T1000 (cell line): ENCODE results near the gene DNAH7.

Experiments used
- DNase-seq: peaks from one replicate; lab custom pipeline; 2025; ENCODE audit warnings: mixed read lengths; lab: John Stamatoyannopoulos, UW

DNAH7 gene

DNA sequence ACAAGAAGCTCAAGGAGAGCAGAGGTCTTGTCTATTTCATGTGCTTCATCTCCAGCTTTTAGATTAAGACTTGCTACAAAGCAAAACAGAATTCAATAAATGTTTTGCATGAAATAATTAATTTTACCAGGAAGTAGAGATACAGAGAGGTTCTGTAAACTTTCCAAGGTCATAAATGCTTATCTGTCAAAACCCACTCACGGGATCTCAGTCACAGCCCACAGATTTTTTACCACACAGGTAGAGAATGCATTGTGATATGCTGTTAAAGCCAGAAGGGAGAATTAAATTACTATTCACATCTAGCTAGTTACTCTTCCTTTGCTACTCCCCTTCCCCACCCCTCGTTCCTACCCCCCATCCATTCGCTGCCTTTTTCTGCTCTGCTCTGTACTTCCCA lies 205.5 kb downstream of the DNAH7 start:
- no peak for DNase-seq

- no peak for DNase-seq
Measured at GRCh38 chr2:195861821-195862220, 206.8 kb downstream of the DNAH7 start.

DNA sequence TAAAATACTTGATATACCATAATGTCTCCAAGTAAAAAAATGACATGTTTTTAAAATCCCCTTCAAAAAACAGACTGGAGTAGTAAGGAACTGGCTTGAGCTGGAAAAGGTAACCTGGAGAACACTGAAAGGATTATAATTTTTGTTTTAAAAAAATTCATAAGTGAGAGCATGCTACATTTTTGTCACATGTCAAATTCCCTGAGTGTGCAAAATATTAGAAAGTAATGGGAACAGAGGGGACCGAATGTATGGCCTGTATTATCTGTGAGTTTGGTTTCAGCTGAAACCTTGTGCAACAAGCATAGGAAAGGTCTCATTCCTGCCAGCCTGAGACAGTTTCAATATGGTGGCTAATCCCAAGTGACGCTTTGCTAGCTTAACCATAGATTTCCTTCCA lies 209.1 kb downstream of the DNAH7 start:
- DNase-seq: no peak

- DNase-seq: no peak
Measured at GRCh38 chr2:195857132-195857531, 211.5 kb downstream of the DNAH7 start.

- DNase-seq: no peak
Measured at GRCh38 chr2:195850764-195851163, 217.9 kb downstream of the DNAH7 start.

GRCh38 chr2:195848119-195848899 lies 220.3 kb downstream of the DNAH7 start:
- no peak for DNase-seq

GRCh38 chr2:195842932-195843331 lies 225.7 kb downstream of the DNAH7 start:
- no peak for DNase-seq

- no peak for DNase-seq
Measured at GRCh38 chr2:195838002-195838401, 230.6 kb downstream of the DNAH7 start.

- DNase-seq: no peak
Measured at GRCh38 chr2:195836002-195836401, 232.6 kb downstream of the DNAH7 start.

DNA sequence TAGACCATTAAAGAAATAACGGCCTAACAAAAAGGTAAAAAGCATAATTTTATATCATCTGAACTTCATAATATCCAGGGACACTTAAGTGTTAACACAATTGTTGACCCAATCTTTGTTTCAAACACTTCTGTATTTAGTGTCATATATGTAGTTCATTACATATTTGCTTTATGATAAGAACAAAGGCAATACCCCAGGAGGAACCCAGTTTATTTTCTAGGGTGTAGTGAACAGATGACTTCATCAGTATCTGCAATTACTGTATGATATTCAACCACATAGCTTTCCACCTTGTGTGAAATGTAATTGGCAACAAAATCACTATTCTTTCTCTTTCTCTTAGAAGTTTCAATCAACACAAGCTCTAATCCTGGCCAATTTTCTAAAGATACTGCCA lies 233.8 kb downstream of the DNAH7 start:
- no peak for DNase-seq

DNA sequence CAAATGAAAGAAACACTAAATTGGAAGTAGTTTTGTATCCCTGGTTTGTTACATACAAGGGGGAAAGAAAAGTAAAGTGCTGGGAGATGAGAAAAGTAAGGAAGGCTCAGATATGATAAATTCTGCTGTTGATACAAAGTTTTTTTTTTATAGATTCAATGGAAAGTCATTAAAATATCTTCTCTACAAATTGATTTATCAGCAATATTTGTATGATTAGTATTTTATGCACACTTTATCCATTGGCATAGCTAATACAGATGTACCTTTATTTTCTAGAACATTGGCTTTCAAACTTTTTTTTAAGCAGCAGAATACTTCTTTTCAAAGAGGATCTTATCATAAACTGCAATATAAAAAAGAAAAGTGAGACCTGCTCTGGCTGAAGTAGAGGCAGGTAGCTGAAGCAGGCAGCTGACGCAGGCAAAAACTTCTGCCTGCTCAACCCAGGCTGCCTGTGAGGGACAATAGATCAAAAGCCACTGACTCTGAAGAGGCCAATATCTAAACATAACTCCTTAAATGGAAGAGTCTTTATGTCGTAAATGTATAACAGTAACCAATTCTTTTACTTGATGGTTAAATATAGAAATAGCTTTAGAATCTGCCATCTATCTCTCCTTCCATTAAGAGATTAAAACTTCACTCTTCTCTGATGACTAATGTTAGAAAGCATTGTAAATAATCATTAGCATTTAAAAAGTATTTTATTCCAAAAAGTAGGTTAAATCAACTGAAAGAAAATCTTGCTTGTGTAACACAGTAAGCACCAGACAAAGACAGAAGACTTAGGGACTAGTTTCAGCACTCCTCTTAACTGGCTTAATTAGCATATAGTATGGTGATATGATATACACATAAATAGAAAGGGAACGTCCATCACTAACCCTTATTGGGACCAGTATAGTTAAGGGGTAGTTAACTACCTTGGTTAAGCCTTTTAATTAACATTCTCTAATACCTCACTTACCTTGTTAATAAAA lies 237.4 kb downstream of the DNAH7 start:
- DNase-seq: no peak

- no peak for DNase-seq
Measured at GRCh38 chr2:195824478-195824877, 244.2 kb downstream of the DNAH7 start.

- DNase-seq: no peak
Measured at GRCh38 chr2:195823206-195823605, 245.4 kb downstream of the DNAH7 start.

DNA sequence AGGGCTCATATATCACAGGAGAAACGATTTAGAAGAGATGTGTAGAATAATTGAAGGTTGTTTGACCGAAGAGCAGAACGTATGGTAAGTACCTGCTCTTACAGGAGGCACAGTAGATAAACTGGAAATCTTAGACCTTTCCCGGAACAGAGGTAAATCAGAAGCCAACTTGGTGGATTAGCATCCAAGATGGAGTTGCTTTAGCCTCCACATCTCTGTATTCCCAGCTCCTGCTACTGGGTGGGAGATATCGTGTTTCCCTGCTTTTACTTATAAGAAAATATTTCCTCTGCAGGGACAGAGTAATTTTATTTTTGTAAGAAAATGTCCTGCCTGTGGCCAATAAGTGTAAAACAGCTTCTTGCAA lies 247.1 kb downstream of the DNAH7 start:
- no peak for DNase-seq

- no peak for DNase-seq
Measured at GRCh38 chr2:195820867-195821565, 247.6 kb downstream of the DNAH7 start.

DNA sequence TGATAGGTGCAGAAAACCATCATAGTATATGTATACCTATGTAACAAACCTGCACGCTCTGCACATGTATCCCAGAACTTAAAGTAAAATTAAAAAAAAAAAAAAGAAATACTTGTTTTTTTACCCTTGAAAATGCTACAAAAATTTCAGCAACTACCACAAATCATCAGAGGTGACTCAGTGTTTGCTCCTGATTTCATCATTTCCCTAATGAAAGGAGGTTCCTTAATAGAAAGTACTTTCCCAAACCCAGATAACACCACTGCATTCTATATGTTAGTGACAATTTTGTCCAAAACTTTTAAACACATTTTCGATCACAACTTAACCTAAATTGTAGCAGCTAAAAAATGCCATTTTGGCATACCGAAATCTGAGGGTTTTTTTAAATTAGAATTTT lies 248.3 kb downstream of the DNAH7 start:
- DNase-seq: no peak

GRCh38 chr2:195819276-195819675 lies 249.4 kb downstream of the DNAH7 start:
- DNase-seq: no peak

DNA sequence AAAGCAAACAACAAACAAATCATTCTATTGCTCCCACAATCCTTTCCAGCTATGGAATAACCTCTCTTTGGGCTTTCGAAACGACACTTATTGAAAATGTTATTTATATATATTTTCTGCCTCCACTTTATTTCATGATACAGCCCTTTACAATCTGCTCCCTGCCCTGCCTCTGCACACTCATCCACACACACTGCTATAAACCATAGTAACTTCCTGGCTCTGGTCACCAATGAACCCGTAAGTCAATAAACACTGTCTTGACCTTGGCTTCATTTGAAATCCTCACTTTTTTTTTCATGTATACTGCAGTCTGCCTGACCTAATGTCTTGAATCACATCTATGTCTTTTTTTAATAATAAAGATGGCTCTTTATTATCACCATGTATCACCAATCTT lies 250.1 kb downstream of the DNAH7 start:
- no peak for DNase-seq

- no peak for DNase-seq
Measured at GRCh38 chr2:195818106-195818505, 250.5 kb downstream of the DNAH7 start.

DNA sequence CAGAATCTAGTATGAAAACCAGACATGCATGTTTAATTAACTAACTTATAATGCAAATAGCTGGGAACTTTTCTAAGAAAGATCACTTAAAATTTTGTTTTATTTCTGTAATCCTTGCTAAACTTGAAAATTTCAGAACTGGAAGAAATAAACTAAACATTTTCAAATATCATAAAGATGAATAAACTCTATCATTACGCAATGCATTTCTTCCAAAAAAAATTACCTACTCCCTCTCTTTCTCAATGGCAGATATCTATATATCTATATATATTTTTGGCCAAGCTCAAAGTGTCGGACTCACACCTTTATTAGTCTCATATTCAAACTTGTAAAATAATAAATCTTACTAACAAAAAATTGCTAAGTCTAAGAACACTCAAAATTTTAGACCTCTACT lies 253.6 kb downstream of the DNAH7 start:
- no peak for DNase-seq

DNA sequence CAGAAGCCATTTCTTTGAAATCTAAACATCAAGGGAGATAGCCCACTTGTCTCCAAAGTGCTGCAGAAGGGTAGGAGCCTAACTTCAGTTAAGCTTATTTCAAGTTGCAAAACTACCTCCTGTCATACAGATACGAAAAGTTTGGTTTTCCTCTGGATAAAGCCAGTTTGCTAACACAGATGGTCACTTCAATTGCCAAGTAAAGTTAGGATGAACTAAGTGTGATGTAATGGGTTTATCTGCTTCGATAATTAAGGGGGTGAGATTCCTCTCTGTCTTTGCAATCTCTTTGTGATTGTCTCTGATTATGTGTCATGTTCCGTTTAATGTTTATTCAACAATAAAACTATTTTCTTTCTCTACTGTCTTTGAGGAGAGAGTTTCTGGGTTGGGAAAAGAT lies 255.2 kb downstream of the DNAH7 start:
- no peak for DNase-seq

DNA sequence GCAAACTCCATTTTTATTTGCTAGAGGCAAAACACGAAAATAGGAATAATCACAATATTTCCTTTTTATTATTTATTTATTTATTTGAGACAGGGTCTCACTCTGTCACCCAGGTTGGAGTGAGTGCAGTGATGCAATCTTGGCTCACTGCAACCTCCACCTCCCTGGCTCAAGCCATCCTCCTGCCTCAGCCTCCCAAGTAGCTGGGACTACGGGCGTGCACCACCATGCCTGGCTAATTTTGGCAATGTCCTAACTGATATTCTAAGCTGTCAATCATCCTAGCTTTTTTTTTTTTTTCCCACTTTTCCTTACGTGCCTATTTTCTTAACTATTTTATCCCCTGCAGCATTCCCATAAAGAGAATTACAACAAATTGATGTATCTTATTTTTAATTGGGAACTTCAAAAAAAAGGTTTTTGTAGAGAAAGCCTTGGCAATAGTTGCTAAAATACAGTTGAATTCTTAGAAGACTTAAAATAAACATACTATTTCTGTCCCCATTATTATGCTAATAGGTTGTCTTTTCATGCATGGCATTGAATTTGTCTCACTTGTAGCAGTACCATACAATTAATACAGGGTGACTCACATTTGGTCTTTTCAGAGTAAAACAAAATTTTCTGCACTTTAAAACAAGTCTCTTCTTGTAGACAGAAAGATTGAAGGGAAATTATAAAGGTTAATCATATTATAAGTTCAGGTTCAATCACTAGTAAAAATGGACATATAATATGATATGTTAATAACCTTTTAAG lies 258.1 kb downstream of the DNAH7 start:
- no peak for DNase-seq
